RWPE2 (cell line): Measurements from ENCODE around the gene ACY1.
A peak's percentile ranks its signal among the peaks of the same experiment; 100 is the strongest.

ENCODE experiments used
- ATAC-seq: fragments of 200-7000 bp; cut with Tn5 transposase; 3 replicates; pipeline ENCODE4 v1.9.1; 2021; ENCODE audit warnings: low read depth
- DNase-seq: peaks from one replicate; pipeline ENCODE4 v3.0.0-alpha.2; 2020; ENCODE audit warnings: low spot score
- H3K27ac ChIP-seq: fragments of 450-650 bp; 2 replicates; pipeline ENCODE4 v1.5.1; 2017; ENCODE audit warnings: mild to moderate bottlenecking; ENCODE audit not compliant: poor library complexity, severe bottlenecking
- H3K27me3 ChIP-seq: fragments of 250-450 bp; sonication (Bioruptor Pico); 2 replicates; pipeline ENCODE4 v1.5.1; 2021; ENCODE audit warnings: mild to moderate bottlenecking, moderate library complexity; ENCODE audit not compliant: insufficient read depth, poor library complexity, severe bottlenecking
- H3K36me3 ChIP-seq: fragments of 250-450 bp; sonication (Bioruptor Pico); 2 replicates; pipeline ENCODE4 v1.5.1; 2020; ENCODE audit warnings: low read depth, mild to moderate bottlenecking, moderate library complexity
- H3K4me1 ChIP-seq: fragments of 250-450 bp; sonication (Bioruptor Pico); 2 replicates; pipeline ENCODE4 v1.5.1; 2021; ENCODE audit warnings: mild to moderate bottlenecking, moderate library complexity; ENCODE audit not compliant: insufficient read depth, poor library complexity, severe bottlenecking
- H3K4me3 ChIP-seq: fragments of 250-450 bp; sonication (Bioruptor Pico); 2 replicates; pipeline ENCODE4 v1.5.1; 2021; ENCODE audit warnings: mild to moderate bottlenecking, moderate library complexity; ENCODE audit not compliant: severe bottlenecking
- H3K9me3 ChIP-seq: fragments of 250-450 bp; sonication (Bioruptor Pico); 2 replicates; pipeline ENCODE4 v1.5.1; 2021; ENCODE audit warnings: mild to moderate bottlenecking, moderate library complexity; ENCODE audit not compliant: severe bottlenecking
- TF ChIP-seq, protein P1 (sequence below): fragments of 450-650 bp; IDR thresholded peaks from one replicate; pipeline ENCODE4 v1.5.1; 2017; ENCODE audit warnings: mild to moderate bottlenecking, moderate library complexity; ENCODE audit not compliant: poor library complexity, severe bottlenecking

ACY1 gene

DNA sequence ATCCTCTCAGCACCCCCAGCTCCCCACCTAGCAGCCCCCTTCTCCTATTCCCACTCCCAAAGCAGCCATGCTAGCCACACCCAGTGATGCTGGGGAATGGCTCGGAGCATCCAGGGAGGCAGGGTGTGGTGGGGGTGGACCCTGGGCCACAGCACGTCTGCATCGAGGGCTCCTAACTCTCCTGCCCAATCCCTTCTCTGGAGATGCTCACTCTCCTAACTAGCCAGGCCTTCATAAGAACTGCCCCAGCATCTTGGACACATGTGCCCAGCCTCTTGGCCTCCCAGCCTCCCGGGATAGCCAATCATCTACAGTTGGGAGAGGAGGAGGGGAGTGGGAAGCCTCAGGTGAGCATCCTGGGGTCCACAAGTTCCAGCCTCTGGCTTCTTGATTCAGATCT lies 18.8 kb upstream of the ACY1 start:
- no peaks in the 10 kb centered on the region for H3K27me3 ChIP-seq
- no peak overlapping the region for H3K4me3 ChIP-seq
- no peaks in the 10 kb centered on the region for H3K9me3 ChIP-seq
- TF ChIP-seq, protein P1, sequence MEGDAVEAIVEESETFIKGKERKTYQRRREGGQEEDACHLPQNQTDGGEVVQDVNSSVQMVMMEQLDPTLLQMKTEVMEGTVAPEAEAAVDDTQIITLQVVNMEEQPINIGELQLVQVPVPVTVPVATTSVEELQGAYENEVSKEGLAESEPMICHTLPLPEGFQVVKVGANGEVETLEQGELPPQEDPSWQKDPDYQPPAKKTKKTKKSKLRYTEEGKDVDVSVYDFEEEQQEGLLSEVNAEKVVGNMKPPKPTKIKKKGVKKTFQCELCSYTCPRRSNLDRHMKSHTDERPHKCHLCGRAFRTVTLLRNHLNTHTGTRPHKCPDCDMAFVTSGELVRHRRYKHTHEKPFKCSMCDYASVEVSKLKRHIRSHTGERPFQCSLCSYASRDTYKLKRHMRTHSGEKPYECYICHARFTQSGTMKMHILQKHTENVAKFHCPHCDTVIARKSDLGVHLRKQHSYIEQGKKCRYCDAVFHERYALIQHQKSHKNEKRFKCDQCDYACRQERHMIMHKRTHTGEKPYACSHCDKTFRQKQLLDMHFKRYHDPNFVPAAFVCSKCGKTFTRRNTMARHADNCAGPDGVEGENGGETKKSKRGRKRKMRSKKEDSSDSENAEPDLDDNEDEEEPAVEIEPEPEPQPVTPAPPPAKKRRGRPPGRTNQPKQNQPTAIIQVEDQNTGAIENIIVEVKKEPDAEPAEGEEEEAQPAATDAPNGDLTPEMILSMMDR, result no peak
- ATAC-seq (no peak), DNase-seq (no peak)
- no peak overlapping the region for H3K27ac ChIP-seq
- no peaks in the 10 kb centered on the region for H3K4me1 ChIP-seq
- H3K36me3 ChIP-seq, result no peaks in the 10 kb centered on the region

DNA sequence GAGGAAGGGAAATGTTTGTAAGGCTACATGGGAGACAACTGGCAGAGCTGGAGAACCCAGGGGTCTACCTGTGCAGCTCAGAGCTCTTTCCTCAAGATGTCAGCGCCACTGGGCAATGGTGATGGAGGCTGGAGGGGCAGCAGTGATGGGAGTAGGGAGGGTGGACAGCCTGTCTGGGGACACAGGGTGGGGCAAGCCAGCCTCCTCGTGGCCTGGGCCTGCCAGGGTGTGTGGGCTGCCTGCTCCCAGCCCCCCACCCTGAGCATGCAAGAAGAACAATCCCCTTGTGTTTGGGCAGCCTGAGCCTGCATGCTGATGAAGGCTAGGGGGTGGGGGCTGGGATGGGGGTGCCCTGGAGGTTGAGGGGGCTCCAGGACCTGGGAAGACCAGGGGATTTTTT lies 17.3 kb upstream of the ACY1 start:
- no peak for DNase-seq
- Histone ChIP-seq H3K4me1 (no peaks in the 10 kb centered on the region), H3K27me3 (no peaks in the 10 kb centered on the region), H3K9me3 (no peaks in the 10 kb centered on the region), H3K4me3 (no peak overlapping the region), H3K27ac (no peak overlapping the region), H3K36me3 (no peaks in the 10 kb centered on the region)
- TF ChIP-seq, protein P1, result no peak
- no peak for ATAC-seq

DNA sequence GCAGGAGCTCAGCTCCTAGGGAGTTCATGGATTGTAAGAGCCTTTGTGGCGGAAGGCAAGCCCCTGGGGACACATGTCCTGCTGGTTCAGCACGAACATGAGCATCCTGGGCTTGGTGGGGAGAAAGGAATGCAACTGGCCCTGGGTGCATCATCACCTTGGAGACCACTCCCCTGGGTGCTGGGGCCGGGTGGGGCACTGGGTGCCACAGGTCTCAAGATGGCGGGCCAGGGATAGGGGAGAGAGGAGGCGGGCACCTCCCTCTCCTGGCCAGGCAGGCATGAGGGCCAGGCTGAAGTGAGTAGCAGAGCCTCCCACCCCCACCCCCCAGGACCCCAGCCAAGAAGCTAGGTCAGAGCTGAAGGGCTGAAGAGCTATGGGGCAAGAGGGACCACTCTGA lies 16.8 kb upstream of the ACY1 start:
- Histone ChIP-seq H3K9me3 (no peaks in the 10 kb centered on the region), H3K36me3 (no peaks in the 10 kb centered on the region), H3K27me3 (no peaks in the 10 kb centered on the region), H3K4me1 (no peaks in the 10 kb centered on the region), H3K27ac (no peak overlapping the region), H3K4me3 (peak overlapping the region; percentile 89)
- TF ChIP-seq, protein P1, result no peak
- ATAC-seq (no peak), DNase-seq (no peak)

DNA sequence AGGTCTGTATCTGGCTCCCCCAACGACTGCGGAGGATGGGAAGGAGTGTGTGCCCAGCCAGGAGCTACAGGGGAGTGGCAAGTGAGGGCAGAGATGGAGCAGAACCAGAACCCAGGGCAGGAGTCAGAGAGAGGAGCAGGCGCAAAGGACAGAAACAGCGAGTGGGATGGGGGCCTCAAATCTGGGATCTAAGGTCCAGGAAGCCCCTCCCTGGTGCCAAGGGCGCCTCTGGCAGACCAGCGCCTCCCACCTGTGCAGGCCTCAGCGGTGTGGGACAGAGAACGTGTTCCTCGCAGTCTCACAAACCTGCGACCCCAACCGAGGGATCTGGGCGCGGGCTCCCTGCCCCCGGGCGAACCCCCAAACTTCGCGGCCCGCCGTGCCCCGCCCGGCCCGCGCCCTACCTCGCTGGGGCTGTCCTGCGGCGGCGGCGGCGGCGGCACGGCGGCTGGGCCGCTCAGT lies 16.4 kb upstream of the ACY1 start:
- Histone ChIP-seq H3K27ac (peak overlapping the region; percentile 75), H3K36me3 (no peaks in the 10 kb centered on the region), H3K4me3 (peak overlapping the region; percentile 89), H3K27me3 (no peaks in the 10 kb centered on the region), H3K9me3 (no peaks in the 10 kb centered on the region), H3K4me1 (no peaks in the 10 kb centered on the region)
- no peak for DNase-seq
- TF ChIP-seq, protein P1, result no peak
- peak; percentile 30 for ATAC-seq

DNA sequence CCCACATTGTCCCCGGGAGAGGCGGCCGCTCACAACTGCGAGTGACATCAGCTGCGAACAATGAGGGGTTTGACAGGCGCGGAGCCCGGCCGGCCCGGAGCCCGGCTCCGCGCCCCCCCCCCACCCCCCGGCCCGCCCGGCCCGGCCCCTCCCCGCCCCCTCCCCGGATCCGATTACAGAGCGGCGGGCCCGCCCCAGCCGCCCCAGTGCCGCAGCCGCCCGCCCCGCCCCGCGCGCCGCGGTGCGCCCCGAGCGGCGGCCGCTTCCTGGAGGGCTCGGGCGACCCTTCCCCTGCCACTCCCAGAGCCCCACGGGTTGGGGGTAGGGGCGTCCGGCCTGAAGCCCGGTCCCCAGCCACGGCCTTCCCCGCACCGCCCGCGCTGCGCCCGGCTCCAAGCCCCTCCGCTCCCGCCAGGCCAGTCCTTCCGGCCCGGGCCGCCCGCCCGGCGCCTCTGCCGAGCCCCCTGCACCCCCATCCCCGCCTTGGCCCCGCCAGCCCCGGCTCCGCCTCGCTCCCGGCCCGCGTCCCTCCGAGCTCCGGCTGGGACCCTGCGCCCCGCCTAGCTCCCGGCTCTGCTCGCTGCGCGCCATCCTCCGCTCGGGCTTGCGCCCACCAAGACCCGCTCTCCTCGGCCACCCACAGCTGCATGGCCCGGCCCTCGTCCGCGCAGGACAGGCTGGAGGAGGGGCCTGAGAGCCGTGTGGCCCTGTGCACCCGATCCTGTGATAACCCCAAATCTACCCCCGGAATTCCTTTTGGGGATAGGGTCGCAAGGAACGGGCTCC lies 15.8 kb upstream of the ACY1 start, which contains the start of gene PCBP4:
PCBP4 (minus strand) TSS at position 71 of the 786 bp plus-strand sequence. CDS start 6,214 bp downstream, outside the sequence.
- Histone ChIP-seq H3K27me3 (no peaks in the 10 kb centered on the region), H3K9me3 (no peaks in the 10 kb centered on the region), H3K4me3 (peak within 1 kb of the TSS; percentile 89), H3K4me1 (no peaks in the 10 kb centered on the region), H3K27ac (peak within 1 kb of the TSS; percentile 75), H3K36me3 (no peaks in the 10 kb centered on the region)
- TF ChIP-seq, protein P1, result no peak
- ATAC-seq (peak; percentile 37), DNase-seq (no peak)
